ENCODE measurements around the gene CELF1. TPM values are rescaled to one million over a fixed set of nuclear protein-coding genes. Genes with fewer than 3 reads are reported as not detected.
"Not testable (repeated sequence)": the region's sequence is repeated elsewhere in the genome, so short reads cannot be mapped to it uniquely, and the experiment has no call there.

The CELF1 gene
- total RNA-seq, 2 experiments from 2014 or later: 104 to 105 TPM

DNA sequence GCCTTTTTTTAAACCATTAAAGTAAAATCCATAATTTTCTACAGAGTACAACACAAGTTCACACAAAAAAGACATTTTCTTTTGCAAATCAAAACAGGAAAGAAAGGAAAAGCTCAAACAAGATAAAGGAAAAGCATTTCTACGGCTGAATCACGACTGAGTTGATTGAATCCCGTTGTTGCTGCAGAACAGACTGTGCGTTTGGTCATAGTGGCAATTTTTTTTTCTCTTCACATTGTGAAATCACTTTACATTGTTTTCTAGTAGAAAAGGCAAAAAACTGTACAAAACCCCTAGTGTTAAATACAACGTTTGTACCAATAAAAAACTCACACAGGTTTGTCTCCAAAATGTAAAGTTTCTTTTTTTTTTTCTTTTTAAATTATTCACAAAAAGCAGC, 86.7 kb downstream of the CELF1 start:
- Mint-ChIP-seq H3K4me1 (peaks cover 5% of the 10 kb centered on the region), H3K9me3 (no peaks in the 10 kb centered on the region), H3K4me3 (no peak overlapping the region), H3K27ac (no peak overlapping the region), H3K36me3 (ENCODE audit: low read depth) (peaks cover 39% of the 10 kb centered on the region), H3K27me3 (no peaks in the 10 kb centered on the region)
- ChIA-PET CTCF (no interaction called here), POLR2A (no interaction called here)
- no peak for DNase-seq

- peaks cover 24% of the 10 kb centered on the region for H3K36me3 Mint-ChIP-seq (ENCODE audit: low read depth)
- H3K4me1 Mint-ChIP-seq: peaks cover 5% of the 10 kb centered on the region
- no peak for DNase-seq
- ChIA-PET POLR2A (interaction anchor here (1.3 kb wide), 1 partner anchor 10 kb away, joined by 3 read pairs; no protein-coding TSS in a partner anchor), CTCF (interaction anchor here (0.6 to 2.1 kb wide), 2 partner anchors 10 to 69 kb away, joined by 3 to 14 read pairs; no protein-coding TSS in a partner anchor)
- no peak overlapping the region for H3K4me3 Mint-ChIP-seq
- H3K9me3 Mint-ChIP-seq: no peaks in the 10 kb centered on the region
- H3K27me3 Mint-ChIP-seq: no peaks in the 10 kb centered on the region
- H3K27ac Mint-ChIP-seq: no peak overlapping the region
Observed at GRCh38 chr11:47464483-47464882, 88.4 kb downstream of the CELF1 start.

DNA sequence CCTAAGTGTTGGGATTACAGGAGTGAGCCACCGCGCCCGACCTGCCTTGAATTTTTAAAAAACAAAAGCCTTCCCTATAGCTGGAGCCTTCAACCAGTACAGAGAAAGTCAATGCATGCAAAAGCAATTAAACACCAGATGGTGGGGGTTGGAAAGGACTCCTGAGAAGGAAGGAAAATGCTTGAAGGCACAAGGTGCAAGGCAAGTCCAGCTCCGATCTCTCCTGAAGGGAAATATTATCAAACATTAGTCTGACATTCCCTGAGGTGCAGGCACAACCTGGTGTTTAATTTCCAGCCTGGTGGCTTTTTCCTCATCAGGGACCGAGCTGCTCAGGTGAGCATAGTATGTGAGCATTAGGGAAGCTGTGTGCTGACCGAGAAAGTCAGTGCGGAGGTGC, 91.1 kb downstream of the CELF1 start:
- Mint-ChIP-seq H3K9me3 (no peaks in the 10 kb centered on the region), H3K27me3 (no peaks in the 10 kb centered on the region), H3K4me3 (no peak overlapping the region), H3K36me3 (ENCODE audit: low read depth) (peaks cover 8% of the 10 kb centered on the region), H3K27ac (no peak overlapping the region), H3K4me1 (peaks cover 3% of the 10 kb centered on the region)
- DNase-seq: no peak
- ChIA-PET POLR2A (no interaction called here), CTCF (interaction anchor here (1.1 kb wide), 1 partner anchor 7 kb away, joined by 3 read pairs; no protein-coding TSS in a partner anchor)

DNA sequence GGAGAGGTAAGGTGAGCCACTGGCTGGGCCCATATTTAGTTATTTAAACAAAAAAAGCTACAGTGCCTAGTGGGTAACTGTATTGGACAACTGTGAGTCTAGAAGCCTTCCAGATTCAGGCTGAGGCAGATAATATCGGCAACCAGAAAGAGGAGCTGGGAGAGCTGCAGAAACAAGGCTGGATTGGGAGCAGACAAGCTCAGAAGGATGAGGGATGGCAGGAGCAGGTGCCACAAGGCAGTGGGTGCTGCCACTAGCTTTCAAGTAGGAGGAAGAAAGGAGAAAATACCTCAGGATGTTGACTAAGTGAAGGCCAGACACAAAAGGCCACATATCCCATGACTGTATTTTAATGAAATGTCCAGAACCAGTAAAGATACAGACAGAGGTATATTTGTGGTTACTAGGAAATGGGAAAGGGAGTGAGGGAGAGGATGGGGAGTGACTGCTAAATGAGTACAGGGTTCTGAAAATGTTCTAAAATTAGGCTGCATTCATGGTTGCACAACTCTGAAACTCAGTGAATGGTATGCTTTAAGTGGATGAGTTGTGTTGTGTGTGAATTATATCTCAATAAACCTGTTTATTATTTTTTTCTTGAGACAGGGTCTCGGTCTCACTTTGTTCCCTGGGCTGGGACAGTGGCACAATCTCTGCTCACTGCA, 92.2 kb downstream of the CELF1 start:
- H3K36me3 Mint-ChIP-seq (ENCODE audit: low read depth): peaks cover 8% of the 10 kb centered on the region
- no peak for DNase-seq
- H3K4me1 Mint-ChIP-seq: peaks cover 3% of the 10 kb centered on the region
- no peaks in the 10 kb centered on the region for H3K27me3 Mint-ChIP-seq
- H3K9me3 Mint-ChIP-seq: no peaks in the 10 kb centered on the region
- ChIA-PET POLR2A (no interaction called here), CTCF (interaction anchor here (0.6 kb wide), 1 partner anchor 148 kb away, joined by 6 read pairs; no protein-coding TSS in a partner anchor)
- H3K27ac Mint-ChIP-seq: no peak overlapping the region
- no peak overlapping the region for H3K4me3 Mint-ChIP-seq

DNA sequence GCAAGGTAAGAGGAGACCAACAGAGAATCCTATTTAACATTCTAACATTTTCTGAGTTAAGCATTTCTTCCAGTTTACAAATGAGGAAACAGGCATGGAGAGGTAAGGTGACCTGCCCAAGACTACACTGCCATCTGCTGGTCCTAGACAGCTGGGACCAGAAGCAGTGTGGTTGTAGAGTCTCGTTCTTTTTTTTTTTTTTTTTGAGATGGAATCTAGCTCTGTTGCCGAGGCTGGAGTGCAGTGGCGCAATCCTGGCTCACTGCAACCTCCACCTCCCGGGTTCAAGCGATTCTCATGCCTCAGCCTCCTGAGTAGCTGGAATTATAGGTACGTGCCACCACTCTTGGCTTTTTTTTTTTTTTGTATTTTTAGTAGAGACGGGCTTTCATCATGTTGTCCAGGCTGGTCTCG, 98.7 kb downstream of the CELF1 start:
- CTCF ChIA-PET: interaction anchor here (0.6 to 2.7 kb wide), 23 partner anchors 8 to 627 kb away, joined by 3 to 20 read pairs (median 4); partner anchors contain the start of genes PSMC3 and SLC39A13
- not testable (repeated sequence) for H3K36me3 Mint-ChIP-seq (ENCODE audit: low read depth); H3K4me1 Mint-ChIP-seq; H3K9me3 Mint-ChIP-seq; H3K27me3 Mint-ChIP-seq; H3K27ac Mint-ChIP-seq; H3K4me3 Mint-ChIP-seq
- DNase-seq: peak; percentile 76
- POLR2A ChIA-PET: interaction anchor here (1.0 kb wide), 1 partner anchor 183 kb away, joined by 5 read pairs; no protein-coding TSS in a partner anchor

GRCh38 chr11:47453365-47453764, 99.6 kb downstream of the CELF1 start:
- Mint-ChIP-seq H3K36me3 (ENCODE audit: low read depth) (no peaks in the 10 kb centered on the region), H3K4me1 (peaks cover 5% of the 10 kb centered on the region), H3K9me3 (no peaks in the 10 kb centered on the region), H3K27me3 (no peaks in the 10 kb centered on the region), H3K4me3 (no peak overlapping the region), H3K27ac (no peak overlapping the region)
- POLR2A ChIA-PET: interaction anchor here (0.9 to 1.0 kb wide), 3 partner anchors 27 to 183 kb away, joined by 3 to 5 read pairs (median 3); partner anchors contain the start of gene PSMC3
- no peak for DNase-seq
- CTCF ChIA-PET: interaction anchor here (0.7 to 2.7 kb wide), 8 partner anchors 26 to 239 kb away, joined by 3 to 20 read pairs (median 4); partner anchors contain the start of genes DDB2, PSMC3 and SPI1

DNA sequence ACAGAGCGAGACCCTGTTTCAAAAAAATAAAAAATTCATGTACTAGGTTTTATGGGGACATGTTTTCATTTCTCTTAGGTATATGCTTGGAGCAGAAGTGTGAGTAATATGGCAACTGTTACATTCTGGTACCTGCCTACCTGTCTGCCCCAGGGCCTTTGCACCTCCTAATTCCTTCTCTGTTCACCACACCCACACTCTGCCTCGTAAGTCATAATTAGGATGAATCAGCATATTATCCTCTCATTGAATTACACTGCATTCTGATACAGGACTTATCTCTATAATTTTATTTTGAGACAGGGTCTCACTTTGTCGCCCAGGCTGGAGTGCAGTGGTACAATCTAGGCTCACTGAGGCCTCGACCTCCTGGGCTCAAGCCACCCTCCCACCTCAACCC, 100.9 kb downstream of the CELF1 start:
- Mint-ChIP-seq H3K4me1 (peaks cover 5% of the 10 kb centered on the region), H3K36me3 (ENCODE audit: low read depth) (no peaks in the 10 kb centered on the region), H3K4me3 (no peak overlapping the region), H3K9me3 (no peaks in the 10 kb centered on the region), H3K27ac (no peak overlapping the region), H3K27me3 (no peaks in the 10 kb centered on the region)
- no peak for DNase-seq
- POLR2A ChIA-PET: interaction anchor here (0.6 kb wide), 1 partner anchor 164 kb away, joined by 3 read pairs; no protein-coding TSS in a partner anchor
- CTCF ChIA-PET: no interaction called here

- ChIA-PET POLR2A (interaction anchor here (0.6 kb wide), 1 partner anchor 164 kb away, joined by 3 read pairs; no protein-coding TSS in a partner anchor), CTCF (no interaction called here)
- Mint-ChIP-seq H3K4me1 (peaks cover 5% of the 10 kb centered on the region), H3K4me3 (no peak overlapping the region), H3K27ac (no peak overlapping the region), H3K9me3 (no peaks in the 10 kb centered on the region), H3K36me3 (ENCODE audit: low read depth) (no peaks in the 10 kb centered on the region), H3K27me3 (no peaks in the 10 kb centered on the region)
- DNase-seq: no peak
Observed at GRCh38 chr11:47451436-47451835, 101.5 kb downstream of the CELF1 start.

GRCh38 chr11:47449541-47449940, 103.4 kb downstream of the CELF1 start:
- no peak for DNase-seq
- Mint-ChIP-seq H3K4me3 (no peak overlapping the region), H3K4me1 (peaks cover 5% of the 10 kb centered on the region), H3K9me3 (no peaks in the 10 kb centered on the region), H3K27me3 (no peaks in the 10 kb centered on the region), H3K36me3 (ENCODE audit: low read depth) (no peaks in the 10 kb centered on the region), H3K27ac (no peak overlapping the region)
- ChIA-PET CTCF (no interaction called here), POLR2A (interaction anchor here (2.1 kb wide), 1 partner anchor 23 kb away, joined by 6 read pairs; the partner anchor contains the start of gene PSMC3)

- H3K27ac Mint-ChIP-seq: no peak within 1 kb of the TSS
- no peaks in the 10 kb centered on the region for H3K36me3 Mint-ChIP-seq (ENCODE audit: low read depth)
- no peaks in the 10 kb centered on the region for H3K4me1 Mint-ChIP-seq
- ChIA-PET CTCF (no interaction called here), POLR2A (interaction anchor here (2.1 kb wide), 1 partner anchor 23 kb away, joined by 6 read pairs; the partner anchor contains the start of gene PSMC3)
- DNase-seq: no peak
- no peak within 1 kb of the TSS for H3K4me3 Mint-ChIP-seq
- no peaks in the 10 kb centered on the region for H3K9me3 Mint-ChIP-seq
- no peaks in the 10 kb centered on the region for H3K27me3 Mint-ChIP-seq
Observed at GRCh38 chr11:47448566-47449427, 104.1 kb downstream of the CELF1 start, which contains the start of gene RAPSN. Gene RAPSN (minus strand): TSS chr11:47449136. CDS start chr11:47448964, 172 bp downstream.

DNA sequence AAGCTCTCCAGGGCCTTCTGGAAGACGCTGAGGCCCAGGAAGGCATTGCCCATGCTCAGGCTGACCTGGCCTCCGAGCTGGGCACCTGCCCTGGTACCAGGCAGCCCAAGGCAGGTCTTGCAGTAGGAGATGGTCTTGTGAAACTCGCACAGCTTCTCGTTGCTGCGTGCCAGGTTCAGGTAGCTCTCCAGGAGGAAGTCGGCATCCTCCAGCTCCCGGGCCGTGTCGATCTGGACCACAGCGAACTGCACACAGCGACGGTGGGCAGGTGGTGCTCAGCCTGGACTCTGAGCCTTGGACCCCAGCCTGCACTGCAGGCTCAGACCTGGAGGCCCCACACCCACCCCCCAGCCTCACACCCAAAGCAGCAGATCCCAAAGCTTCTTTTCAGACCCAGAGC, 105.0 kb downstream of the CELF1 start:
- no peak overlapping the region for H3K4me3 Mint-ChIP-seq
- H3K9me3 Mint-ChIP-seq: no peaks in the 10 kb centered on the region
- H3K36me3 Mint-ChIP-seq (ENCODE audit: low read depth): no peaks in the 10 kb centered on the region
- DNase-seq: no peak
- H3K27ac Mint-ChIP-seq: no peak overlapping the region
- ChIA-PET POLR2A (no interaction called here), CTCF (no interaction called here)
- H3K27me3 Mint-ChIP-seq: no peaks in the 10 kb centered on the region
- H3K4me1 Mint-ChIP-seq: no peaks in the 10 kb centered on the region

DNA sequence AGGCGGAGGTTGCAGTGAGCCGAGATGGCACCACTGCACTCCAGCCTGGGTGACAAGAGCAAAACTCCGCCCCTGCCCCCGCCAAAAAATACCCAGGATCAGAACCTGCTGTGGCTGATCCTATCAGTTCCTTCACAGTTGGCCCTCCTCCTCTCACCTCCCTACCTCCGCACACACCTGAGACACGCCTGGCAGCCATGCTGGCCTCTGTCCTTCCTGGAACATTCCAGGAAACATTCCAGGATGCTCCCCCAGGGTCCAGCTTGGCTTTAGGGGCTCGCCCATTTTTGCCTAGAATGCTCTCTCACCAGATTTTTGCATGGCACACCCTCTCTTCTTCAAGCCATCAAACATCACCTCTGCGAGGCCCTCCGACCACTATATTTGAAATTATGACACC, 106.1 kb downstream of the CELF1 start:
- DNase-seq: no peak
- Mint-ChIP-seq H3K4me3 (no peak overlapping the region), H3K27ac (no peak overlapping the region), H3K27me3 (no peaks in the 10 kb centered on the region), H3K36me3 (ENCODE audit: low read depth) (no peaks in the 10 kb centered on the region), H3K9me3 (no peaks in the 10 kb centered on the region), H3K4me1 (no peaks in the 10 kb centered on the region)
- ChIA-PET POLR2A (no interaction called here), CTCF (no interaction called here)

DNA sequence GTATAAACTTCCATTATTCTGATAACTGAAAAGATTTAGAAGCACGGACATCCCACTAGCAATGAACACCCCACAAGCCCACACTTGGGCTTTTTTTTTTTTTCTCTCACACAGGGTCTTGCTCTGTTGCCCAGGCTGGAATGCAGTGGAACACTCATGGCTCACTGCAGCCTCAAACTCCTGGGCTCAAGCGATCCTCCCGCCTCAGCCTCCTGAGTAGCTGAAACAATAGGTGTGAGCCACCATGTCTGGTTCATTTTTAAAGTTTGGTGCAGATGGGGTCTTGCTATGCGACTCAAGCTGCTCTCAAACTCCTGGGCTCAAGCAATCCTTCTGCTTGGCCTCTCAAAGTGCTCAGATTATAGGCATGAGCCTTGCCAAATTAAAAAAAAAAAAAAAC, 107.1 kb downstream of the CELF1 start:
- Mint-ChIP-seq H3K27ac (no peak overlapping the region), H3K4me1 (no peaks in the 10 kb centered on the region), H3K27me3 (no peaks in the 10 kb centered on the region), H3K4me3 (no peak overlapping the region), H3K9me3 (no peaks in the 10 kb centered on the region), H3K36me3 (ENCODE audit: low read depth) (no peaks in the 10 kb centered on the region)
- POLR2A ChIA-PET: no interaction called here
- CTCF ChIA-PET: interaction anchor here (0.7 to 0.8 kb wide), 2 partner anchors 19 to 133 kb away, joined by 3 read pairs; no protein-coding TSS in a partner anchor
- DNase-seq: no peak
